CD4-positive, alpha-beta T cell treated with Interleukin-21 for 1 hour (primary cell): ENCODE data around the gene SSX2IP.

Experiments
- DNase-seq: peaks from one replicate; pipeline ENCODE4 v3.0.0-alpha.2; 2020

Gene SSX2IP

DNA sequence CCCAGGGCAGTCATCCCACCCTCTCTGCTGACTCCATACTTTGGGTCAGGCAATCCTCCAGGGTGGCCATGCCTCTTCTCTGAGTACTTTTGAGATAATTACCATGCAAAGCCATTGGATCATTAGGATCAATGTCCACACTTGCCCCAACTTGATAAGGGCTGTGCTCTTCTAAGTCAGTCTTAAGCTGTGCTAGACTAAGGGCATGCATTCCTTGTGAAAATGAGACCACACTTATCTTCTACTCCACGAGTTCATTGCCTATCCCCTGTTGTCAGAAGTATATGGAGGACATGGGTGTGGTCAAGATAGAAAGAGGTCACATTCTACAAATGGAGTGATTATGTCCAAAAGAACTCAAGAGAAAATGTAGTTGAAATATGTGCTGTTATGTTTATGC is 18.9 kb upstream of the SSX2IP start:
- DNase-seq = no peak

GRCh38 chr1:84708031-84708430 is 17.8 kb upstream of the SSX2IP start:
- DNase-seq = no peak

DNA sequence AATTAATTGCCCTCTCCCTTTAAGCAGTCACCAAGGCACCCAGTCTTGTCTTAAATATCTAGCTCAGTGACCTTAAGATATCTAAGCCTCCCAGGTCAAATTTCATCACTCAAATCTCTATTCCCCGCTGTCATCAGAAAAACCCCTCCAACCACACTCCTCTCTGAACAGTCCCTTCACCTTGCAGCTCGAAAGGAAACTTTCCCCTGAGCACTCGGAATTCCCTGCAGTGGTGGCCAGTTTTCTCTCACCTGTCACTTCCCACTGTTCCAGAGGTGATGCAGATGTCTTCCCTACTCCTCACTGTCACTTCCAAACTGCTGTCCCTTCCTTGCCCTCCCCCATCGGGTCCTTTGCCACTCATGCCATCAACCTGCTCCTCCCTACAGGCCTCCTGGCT is 15.3 kb upstream of the SSX2IP start:
- no peak for DNase-seq

DNA sequence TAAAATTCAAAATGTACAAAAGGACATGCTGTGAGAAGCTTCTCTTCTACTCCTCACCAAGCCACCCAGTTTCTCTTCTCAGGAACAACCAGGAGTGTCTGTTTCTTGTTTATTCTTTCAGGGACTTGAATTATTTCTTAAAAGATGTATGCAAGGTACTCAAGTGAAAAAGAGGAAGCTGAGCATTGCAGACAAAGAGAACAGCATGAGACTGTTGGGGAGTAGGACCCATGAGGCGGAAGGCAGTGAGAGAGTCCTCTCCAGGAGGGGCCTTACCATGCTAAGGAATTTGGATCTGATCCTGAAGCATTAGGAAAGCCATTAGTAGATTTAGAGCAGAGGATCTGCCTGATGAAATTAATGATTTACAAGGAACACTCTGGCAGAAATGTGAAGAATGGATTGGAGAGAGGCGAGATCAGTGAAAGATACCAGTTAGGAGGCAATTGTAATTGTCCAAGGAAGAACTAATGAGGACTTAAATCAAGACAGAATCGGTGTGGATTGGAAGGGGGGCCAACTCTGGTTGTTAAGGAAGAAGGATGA is 14.7 kb upstream of the SSX2IP start:
- DNase-seq = no peak

GRCh38 chr1:84703431-84703830 is 13.2 kb upstream of the SSX2IP start:
- DNase-seq = no peak

DNA sequence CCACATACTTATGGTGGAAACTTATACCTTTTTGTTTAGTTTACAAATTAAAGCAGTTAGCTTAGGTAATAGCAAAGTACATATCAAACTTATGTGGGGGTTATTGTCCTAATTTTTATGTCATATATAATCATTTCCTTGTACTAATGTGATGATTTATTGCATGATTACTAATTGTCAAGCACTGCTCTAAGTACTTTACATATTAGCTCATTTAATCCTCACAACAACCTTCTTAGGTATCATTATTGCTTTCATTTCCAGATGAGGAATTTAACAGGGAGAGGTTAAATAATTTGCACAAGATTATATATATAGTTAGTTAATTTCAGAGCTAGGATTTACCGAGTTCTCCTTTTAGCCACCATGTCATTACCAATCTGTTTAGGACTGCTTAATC is 11.9 kb upstream of the SSX2IP start:
- no peak for DNase-seq

DNA sequence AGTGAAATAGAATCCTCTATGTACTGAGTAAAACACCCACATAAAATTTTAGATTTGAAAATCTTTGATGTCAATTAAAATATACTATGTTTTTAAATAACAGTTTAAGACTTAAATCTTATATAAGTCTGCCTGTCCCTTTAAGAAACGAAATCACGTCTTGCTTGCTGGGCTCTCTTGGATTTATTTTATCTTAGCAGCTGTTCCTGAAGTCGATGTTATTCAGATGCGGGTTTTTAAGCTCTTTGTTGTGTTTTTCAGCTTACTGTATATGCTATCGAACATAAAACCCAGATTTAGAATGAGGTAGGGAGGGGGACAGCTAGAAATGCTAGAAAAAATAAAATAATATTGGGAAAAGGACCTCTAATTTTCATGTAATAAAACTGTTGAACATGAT is 11.1 kb upstream of the SSX2IP start:
- no peak for DNase-seq

DNA sequence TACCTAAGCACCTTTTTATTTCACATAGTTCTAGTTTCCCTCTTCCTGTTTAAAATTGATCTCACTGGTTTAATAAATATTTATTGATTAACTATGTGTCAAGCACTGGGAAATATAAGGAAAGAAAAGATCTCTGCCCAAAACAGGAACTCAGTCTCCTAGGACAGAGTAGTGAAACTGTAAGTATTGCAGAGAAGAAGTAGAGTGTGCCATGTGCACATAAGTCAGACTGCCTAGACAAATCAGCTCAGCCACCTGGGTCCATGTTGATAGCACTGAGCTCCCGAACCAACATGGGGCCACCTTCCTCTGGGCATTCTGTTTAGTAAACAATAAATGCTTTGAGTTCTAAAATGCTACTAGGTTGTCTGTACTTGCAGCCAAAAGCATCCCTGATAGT is 9.8 kb upstream of the SSX2IP start:
- no peak for DNase-seq

- DNase-seq = no peak
These were observed 8.2 kb upstream of the SSX2IP start for GRCh38 chr1:84698151-84699110.

GRCh38 chr1:84693785-84694184 is 3.5 kb upstream of the SSX2IP start:
- DNase-seq = no peak

GRCh38 chr1:84693005-84693404 is 2.7 kb upstream of the SSX2IP start:
- DNase-seq = peak; percentile 40

DNA sequence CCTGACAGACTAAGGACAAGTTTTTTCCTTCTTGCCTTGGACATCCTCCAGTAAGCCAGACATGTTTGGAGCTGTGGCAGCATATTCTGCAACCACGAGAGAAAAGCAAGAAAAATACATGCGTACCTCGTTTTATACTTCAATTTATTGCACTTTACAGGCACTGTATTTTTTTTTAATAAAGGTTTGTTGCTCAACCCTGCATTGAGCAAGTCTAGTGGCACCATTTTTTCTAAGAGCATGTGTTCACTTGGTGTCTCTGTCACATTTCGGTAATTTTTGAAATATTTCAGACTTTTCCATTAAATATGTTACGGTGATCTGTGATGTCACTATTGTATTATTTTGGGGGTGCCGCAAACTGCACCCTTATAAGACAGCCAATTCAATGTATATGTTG is 2.1 kb upstream of the SSX2IP start:
- DNase-seq = no peak

DNA sequence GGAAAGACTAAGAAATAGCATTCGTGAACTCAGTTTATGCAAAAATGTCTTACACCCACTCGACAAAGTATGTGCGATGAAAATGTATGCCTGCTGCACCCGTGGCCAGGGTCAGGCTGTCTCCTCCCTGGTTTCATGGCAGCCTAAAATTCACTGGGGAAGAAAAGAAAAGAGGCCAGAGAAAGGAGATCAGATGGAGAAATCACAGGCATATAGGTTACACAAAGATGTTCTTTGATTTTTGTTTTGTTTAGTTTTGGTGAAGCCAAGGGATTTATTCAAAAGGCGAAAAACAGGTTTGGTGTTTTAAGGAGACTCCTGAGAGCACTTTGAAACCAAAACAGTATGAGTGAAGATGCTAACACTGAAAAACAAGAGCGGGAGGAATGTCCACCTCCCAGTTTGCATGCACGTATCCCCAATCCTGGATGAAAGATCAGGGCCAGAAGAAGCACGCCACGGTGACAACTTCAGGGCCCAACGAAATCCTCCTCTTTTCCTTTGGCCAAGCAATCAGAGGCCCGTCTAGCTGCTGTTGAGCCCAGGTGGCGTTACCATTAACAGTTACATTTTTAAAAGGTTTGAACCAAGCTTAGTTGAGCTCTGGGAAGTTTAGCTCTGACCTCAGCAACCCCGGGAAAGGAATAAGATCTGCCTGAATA is 992 bp upstream of the SSX2IP start:
- no peak for DNase-seq

DNA sequence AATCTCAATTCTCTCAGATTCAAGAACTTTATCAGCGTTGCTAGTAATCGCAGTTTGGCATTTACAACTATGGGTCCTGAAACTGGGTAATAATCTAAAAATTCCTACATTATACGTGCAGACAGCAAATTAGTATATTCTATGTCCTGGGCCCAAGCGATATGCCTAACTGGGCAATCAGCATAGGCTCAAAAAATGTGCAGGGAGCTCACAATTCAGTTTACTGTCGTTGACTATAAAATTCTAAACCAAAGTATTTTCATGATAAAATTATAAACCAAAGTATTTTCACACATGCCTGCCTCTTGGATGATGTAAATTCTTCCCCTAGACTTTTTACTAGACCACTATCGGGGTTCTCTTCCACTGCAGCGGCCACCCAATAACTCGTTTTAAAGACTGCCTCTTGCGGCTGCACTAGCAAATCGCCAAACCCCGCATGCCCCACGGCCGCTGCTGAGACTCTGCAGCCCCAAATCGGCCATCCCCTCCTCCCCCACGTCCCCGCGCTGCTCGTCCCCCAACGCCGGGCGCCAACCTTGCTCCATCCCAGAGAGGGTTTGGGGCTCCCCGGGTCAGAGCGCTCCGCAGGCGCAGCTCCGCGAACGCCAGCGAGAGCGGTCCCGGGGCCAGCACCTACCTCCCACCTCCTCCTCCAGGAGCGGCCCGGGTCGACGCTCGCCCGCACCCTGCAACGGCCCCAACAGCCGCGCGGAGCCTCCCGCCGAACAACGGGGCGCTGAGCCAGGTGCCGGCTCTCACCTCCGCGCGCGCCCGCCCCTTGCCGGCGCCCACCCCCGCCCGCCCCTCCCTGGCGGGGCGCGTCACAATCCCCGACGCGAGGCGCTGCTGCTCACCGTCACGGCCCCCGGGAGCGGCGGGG is 506 bp downstream of the SSX2IP start:
- DNase-seq = no peak

DNA sequence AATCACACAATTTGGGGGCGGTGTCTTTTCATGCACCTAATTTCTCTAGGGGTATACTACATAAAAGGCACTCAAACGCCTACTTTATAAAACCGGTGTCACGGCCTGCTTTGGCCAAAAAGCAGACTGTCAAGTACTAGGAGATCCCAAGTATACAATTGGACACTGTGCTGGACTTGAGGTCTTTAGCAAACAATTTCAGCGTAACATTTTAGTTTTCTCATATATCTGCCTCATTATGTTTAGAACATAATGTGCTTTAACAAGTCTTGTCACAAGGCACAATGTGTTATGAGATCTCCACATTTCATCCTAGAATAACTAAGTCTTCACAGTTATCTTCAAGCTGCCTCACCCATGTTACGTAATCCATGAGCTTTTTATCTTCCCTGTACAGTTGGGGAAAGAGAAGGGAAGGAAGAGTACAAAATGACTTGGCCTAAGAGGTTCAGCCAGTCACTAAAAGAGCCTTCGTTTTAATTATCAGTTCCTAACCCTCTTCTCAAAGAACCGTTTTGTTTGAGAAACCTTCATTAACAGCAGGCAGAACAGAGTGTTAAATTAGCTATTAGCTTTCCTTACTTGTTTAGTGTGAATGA is 1.7 kb downstream of the SSX2IP start:
- no peak for DNase-seq

DNA sequence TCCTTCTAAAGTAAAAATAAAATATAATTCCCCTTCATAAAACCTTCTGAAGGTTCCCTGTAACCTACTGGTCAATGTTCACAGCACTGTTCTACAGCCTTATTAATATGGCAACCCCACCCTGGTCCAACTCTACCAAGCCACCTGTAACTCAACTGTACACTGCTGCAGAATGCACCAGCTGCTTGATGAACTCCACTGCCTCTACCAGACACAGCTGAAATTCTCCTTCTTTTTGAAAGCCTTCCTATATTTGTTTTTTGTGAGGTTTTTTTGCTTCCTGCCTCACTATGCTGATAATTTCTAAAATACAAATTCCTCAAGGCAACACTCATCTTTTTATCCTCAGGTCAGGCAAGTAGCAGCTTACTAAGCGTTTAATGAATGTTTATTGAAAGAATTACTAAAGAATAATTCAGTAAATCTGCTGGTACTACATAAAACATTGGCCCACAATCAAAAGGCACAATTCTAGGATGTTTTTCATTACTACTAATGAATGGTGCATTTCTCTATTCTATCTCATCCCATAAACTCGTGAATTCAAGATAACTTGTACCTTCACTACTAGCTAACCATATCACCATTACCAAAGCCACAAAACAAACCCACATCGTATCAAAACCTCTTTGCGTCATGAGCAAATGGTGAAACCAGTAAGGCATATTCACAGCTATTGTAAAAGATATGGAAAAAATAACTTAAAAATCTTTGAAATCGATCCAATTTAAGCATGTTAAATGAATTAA is 2.4 kb downstream of the SSX2IP start:
- no peak for DNase-seq

- DNase-seq = no peak
These were observed 4.0 kb downstream of the SSX2IP start for GRCh38 chr1:84686223-84686622.

DNA sequence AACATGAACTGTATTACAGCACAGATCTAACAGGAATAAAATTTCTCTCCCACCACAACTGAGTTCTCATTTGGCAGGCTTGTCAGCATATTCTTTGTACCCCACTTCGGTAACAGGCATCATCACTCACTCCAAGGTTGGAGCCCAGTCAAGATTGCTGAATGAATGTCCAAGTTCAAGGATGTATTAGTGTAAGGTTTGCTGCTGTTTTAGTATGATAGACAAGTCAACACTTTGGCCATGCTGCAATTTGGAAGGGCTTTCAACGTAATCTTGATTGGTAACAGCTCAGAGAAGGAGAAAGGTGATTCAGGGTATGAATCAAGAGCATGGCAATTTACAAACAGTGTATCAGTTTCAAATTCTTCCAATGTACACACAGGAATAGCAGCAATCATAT is 6.8 kb downstream of the SSX2IP start:
- no peak for DNase-seq

DNA sequence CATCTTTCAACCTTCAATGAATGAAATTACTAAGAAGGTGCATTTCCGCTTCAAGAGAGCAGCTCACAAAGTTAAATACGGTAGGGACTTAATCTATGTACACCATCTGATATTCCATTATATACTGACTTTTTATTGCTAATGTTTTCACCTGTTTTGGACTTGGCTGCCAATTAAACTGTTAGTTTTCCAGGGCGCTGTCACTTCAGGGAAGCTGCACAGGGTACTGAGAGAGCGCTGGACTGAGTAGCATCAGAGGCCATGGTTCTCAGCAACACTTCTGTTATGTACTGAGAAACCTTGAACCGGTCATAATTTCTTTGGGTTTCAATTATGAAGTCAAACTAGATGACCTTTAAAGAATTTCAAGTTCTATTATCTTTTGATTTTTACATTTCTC is 8.2 kb downstream of the SSX2IP start:
- no peak for DNase-seq

GRCh38 chr1:84677415-84678099 is 12.7 kb downstream of the SSX2IP start:
- no peak for DNase-seq

- DNase-seq = no peak
These were observed 14.6 kb downstream of the SSX2IP start for GRCh38 chr1:84675631-84676030.
